Measurements from ENCODE around the gene CHIC2. TPM values are rescaled to one million over a fixed set of nuclear protein-coding genes. Genes with fewer than 3 reads are reported as not detected.

CHIC2 gene
- total RNA-seq, 2 donors from 2014 or later = 10.2 to 14.4 TPM

- no peak overlapping the region for H3K27ac Mint-ChIP-seq
- DNase-seq = no peak
- H3K4me3 ChIP-seq (ENCODE audit: low read length) = peak overlapping the region; percentile 87
- no peaks in the 10 kb centered on the region for H3K9me3 Mint-ChIP-seq
- peaks cover 7% of the 10 kb centered on the region for H3K4me1 ChIP-seq (ENCODE audit: control insufficient read depth, insufficient read depth, low read length)
- peaks cover 42% of the 10 kb centered on the region for H3K4me1 Mint-ChIP-seq
- H3K36me3 ChIP-seq (ENCODE audit: control insufficient read depth, insufficient read depth, low read length) = no peaks in the 10 kb centered on the region
- no peak overlapping the region for H3K9ac ChIP-seq (ENCODE audit: extremely low read depth, low read length, poor library complexity, severe bottlenecking)
- peaks cover 93% of the 10 kb centered on the region for H3K27me3 Mint-ChIP-seq (ENCODE audit: insufficient read depth)
- peak overlapping the region; percentile 60 for H3K4me3 Mint-ChIP-seq
- H3K36me3 Mint-ChIP-seq (ENCODE audit: low read depth) = no peaks in the 10 kb centered on the region
- TF ChIP-seq CTCF (conservative IDR thresholded peaks at IDR 0.05) = no peak
- no peak overlapping the region for H3K27ac ChIP-seq (ENCODE audit: low read depth, low read length)
- no peaks in the 10 kb centered on the region for H3K9me3 ChIP-seq (ENCODE audit: control insufficient read depth, low read length)
- H3K27me3 ChIP-seq (ENCODE audit: control insufficient read depth, insufficient read depth, low read length, poor library complexity, severe bottlenecking) = peaks cover 87% of the 10 kb centered on the region
- 21 to 26% methylated on average over 9 to 13 of the region's 13 CpGs for WGBS, 2 experiments (ENCODE audit: insufficient coverage in 1 of 2, insufficient read length in 1 of 2)
Observed at GRCh38 chr4:54092405-54093323, 28.3 kb upstream of the CHIC2 start.

GRCh38 chr4:54091637-54092404 is 27.4 kb upstream of the CHIC2 start:
- Mint-ChIP-seq H3K36me3 (ENCODE audit: low read depth) (no peaks in the 10 kb centered on the region), H3K4me1 (peaks cover 42% of the 10 kb centered on the region), H3K27me3 (ENCODE audit: insufficient read depth) (peaks cover 92% of the 10 kb centered on the region), H3K4me3 (peak overlapping the region; percentile 60), H3K9me3 (no peaks in the 10 kb centered on the region), H3K27ac (no peak overlapping the region)
- WGBS, 2 experiments (ENCODE audit: insufficient coverage in 1 of 2, insufficient read length in 1 of 2) = 0 to 2% methylated on average over 6 to 48 of the region's 48 CpGs
- peaks cover 7% of the 10 kb centered on the region for H3K4me1 ChIP-seq (ENCODE audit: control insufficient read depth, insufficient read depth, low read length)
- H3K27ac ChIP-seq (ENCODE audit: low read depth, low read length) = no peak overlapping the region
- H3K9ac ChIP-seq (ENCODE audit: extremely low read depth, low read length, poor library complexity, severe bottlenecking) = no peak overlapping the region
- H3K9me3 ChIP-seq (ENCODE audit: control insufficient read depth, low read length) = no peaks in the 10 kb centered on the region
- peak; percentile 64 for DNase-seq
- H3K4me3 ChIP-seq (ENCODE audit: low read length) = peak overlapping the region; percentile 87
- no peaks in the 10 kb centered on the region for H3K36me3 ChIP-seq (ENCODE audit: control insufficient read depth, insufficient read depth, low read length)
- TF ChIP-seq CTCF (conservative IDR thresholded peaks at IDR 0.05) = no peak
- peaks cover 85% of the 10 kb centered on the region for H3K27me3 ChIP-seq (ENCODE audit: control insufficient read depth, insufficient read depth, low read length, poor library complexity, severe bottlenecking)

GRCh38 chr4:54090804-54091623 is 26.6 kb upstream of the CHIC2 start:
- no peak overlapping the region for H3K27ac Mint-ChIP-seq
- DNase-seq = peak; percentile 62
- peaks cover 34% of the 10 kb centered on the region for H3K4me1 Mint-ChIP-seq
- H3K9me3 Mint-ChIP-seq = no peaks in the 10 kb centered on the region
- H3K27me3 ChIP-seq (ENCODE audit: control insufficient read depth, insufficient read depth, low read length, poor library complexity, severe bottlenecking) = peaks cover 85% of the 10 kb centered on the region
- no peaks in the 10 kb centered on the region for H3K36me3 Mint-ChIP-seq (ENCODE audit: low read depth)
- H3K27me3 Mint-ChIP-seq (ENCODE audit: insufficient read depth) = peaks cover 92% of the 10 kb centered on the region
- no peak for TF ChIP-seq CTCF (conservative IDR thresholded peaks at IDR 0.05)
- H3K27ac ChIP-seq (ENCODE audit: low read depth, low read length) = no peak overlapping the region
- H3K9me3 ChIP-seq (ENCODE audit: control insufficient read depth, low read length) = no peaks in the 10 kb centered on the region
- peak overlapping the region; percentile 87 for H3K4me3 ChIP-seq (ENCODE audit: low read length)
- H3K4me1 ChIP-seq (ENCODE audit: control insufficient read depth, insufficient read depth, low read length) = peaks cover 7% of the 10 kb centered on the region
- peak overlapping the region; percentile 60 for H3K4me3 Mint-ChIP-seq
- H3K9ac ChIP-seq (ENCODE audit: extremely low read depth, low read length, poor library complexity, severe bottlenecking) = no peak overlapping the region
- WGBS, 2 experiments (ENCODE audit: insufficient coverage in 1 of 2, insufficient read length in 1 of 2) = 31 to 35% methylated on average over 12 to 27 of the region's 27 CpGs
- no peaks in the 10 kb centered on the region for H3K36me3 ChIP-seq (ENCODE audit: control insufficient read depth, insufficient read depth, low read length)

Data from endodermal cell (in vitro differentiated cells).